PC-9 (cell line): ENCODE results near the gene CBX4. TPM values are rescaled to one million over a fixed set of nuclear protein-coding genes. Genes with fewer than 3 reads are reported as not detected.

Experiments used
- BruUV-seq: library from RNA; stranded (reverse); fragments of 400-500 nt; replicated peaks from 2 replicates; lab custom pipeline; 2021; lab: Mats Ljungman, UMichigan
- CTCF ChIA-PET: fragments of 300-600 bp; sonication (Branson Sonifier 250); formaldehyde crosslinking; loops from one replicate; lab custom pipeline; 2022; ENCODE audit warnings: antibody characterized with exemption; lab: Charles Lee
- POLR2A ChIA-PET: fragments of 300-600 bp; sonication (Branson Sonifier 250); formaldehyde crosslinking; loops from one replicate; lab custom pipeline; 2022; ENCODE audit warnings: antibody characterized with exemption; ENCODE audit not compliant: unreplicated experiment; lab: Charles Lee
- DNase-seq, 2 experiments: peaks; one replicate each; pipeline versions ENCODE4 v3.0.0 to v3.0.0-alpha.2; 2015 to 2022; ENCODE audit warnings: mixed read lengths in 1 of 2
- H2AFZ ChIP-seq: fragments of 200-600 bp; sonication (generic); 2 replicates; pipeline ENCODE4 v1.8.1; 2017; ENCODE audit warnings: antibody characterized with exemption
- H3F3A ChIP-seq: fragments of 200-600 bp; sonication (generic); 2 replicates; pipeline ENCODE4 v1.8.1; 2017; ENCODE audit warnings: antibody characterized with exemption, mild to moderate bottlenecking, low read depth; ENCODE audit not compliant: insufficient read depth
- H3K27ac ChIP-seq: fragments of 200-600 bp; sonication (generic); 2 replicates; pipeline ENCODE4 v1.6.1; 2016; ENCODE audit warnings: mixed run types
- H3K27me3 ChIP-seq: fragments of 200-600 bp; sonication (generic); 2 replicates; pipeline ENCODE4 v1.6.1; 2016; ENCODE audit warnings: low read depth, mixed run types; ENCODE audit not compliant: insufficient read depth
- H3K36me3 ChIP-seq: fragments of 200-600 bp; sonication (generic); 2 replicates; pipeline ENCODE4 v1.6.1; 2016; ENCODE audit warnings: low read depth, mixed run types
- H3K4me1 ChIP-seq: fragments of 200-600 bp; sonication (generic); replicated peaks from 2 replicates; pipeline ENCODE4 v1.6.1; 2016; ENCODE audit warnings: mixed run types; ENCODE audit not compliant: insufficient read depth
- H3K4me2 ChIP-seq: fragments of 200-600 bp; sonication (generic); 2 replicates; pipeline ENCODE4 v1.6.1; 2017; ENCODE audit warnings: mixed run types
- H3K4me3 ChIP-seq: fragments of 200-600 bp; sonication (generic); 2 replicates; pipeline ENCODE4 v1.6.1; 2016; ENCODE audit warnings: mixed run types
- H3K79me2 ChIP-seq: fragments of 200-600 bp; sonication (generic); 2 replicates; pipeline ENCODE4 v1.6.1; 2017; ENCODE audit warnings: low read depth, mixed run types
- H3K9me2 ChIP-seq: fragments of 200-600 bp; sonication (generic); 2 replicates; pipeline ENCODE4 v1.8.1; 2017; ENCODE audit warnings: mild to moderate bottlenecking; ENCODE audit not compliant: insufficient read depth
- H3K9me3 ChIP-seq: fragments of 200-600 bp; sonication (generic); 2 replicates; pipeline ENCODE4 v1.8.1; 2016; ENCODE audit warnings: low read depth; ENCODE audit not compliant: insufficient read depth
- H4K20me1 ChIP-seq: fragments of 200-600 bp; sonication (generic); 2 replicates; pipeline ENCODE4 v1.8.1; 2017; ENCODE audit not compliant: insufficient read depth
- EZH2 ChIP-seq: fragments of 200-600 bp; sonication (generic); IDR thresholded peaks from 2 replicates; pipeline ENCODE4 v1.8.0; 2017; ENCODE audit warnings: antibody characterized with exemption, low read depth
- intact Hi-C: fragments of 100-400 bp; cut with micrococcal nuclease; formaldehyde crosslinking; loops from one replicate; pipeline ENCODE4 v1.10.0; 2022; ENCODE audit not compliant: unreplicated experiment
- total RNA-seq: library from RNA; stranded (reverse); gene quantifications from 2 replicates; pipeline ENCODE4 v1.2.3, GENCODE V29; 2021
- TF ChIP-seq, protein P1 (sequence below): fragments of 200-600 bp; sonication (generic); conservative IDR thresholded peaks from 2 replicates; pipeline ENCODE4 v1.6.1; 2017; ENCODE audit warnings: mixed run types, antibody characterized with exemption, mild to moderate bottlenecking, moderate library complexity

Gene CBX4
- total RNA-seq, 1 experiment from 2014 or later, result 32.0 TPM

DNA sequence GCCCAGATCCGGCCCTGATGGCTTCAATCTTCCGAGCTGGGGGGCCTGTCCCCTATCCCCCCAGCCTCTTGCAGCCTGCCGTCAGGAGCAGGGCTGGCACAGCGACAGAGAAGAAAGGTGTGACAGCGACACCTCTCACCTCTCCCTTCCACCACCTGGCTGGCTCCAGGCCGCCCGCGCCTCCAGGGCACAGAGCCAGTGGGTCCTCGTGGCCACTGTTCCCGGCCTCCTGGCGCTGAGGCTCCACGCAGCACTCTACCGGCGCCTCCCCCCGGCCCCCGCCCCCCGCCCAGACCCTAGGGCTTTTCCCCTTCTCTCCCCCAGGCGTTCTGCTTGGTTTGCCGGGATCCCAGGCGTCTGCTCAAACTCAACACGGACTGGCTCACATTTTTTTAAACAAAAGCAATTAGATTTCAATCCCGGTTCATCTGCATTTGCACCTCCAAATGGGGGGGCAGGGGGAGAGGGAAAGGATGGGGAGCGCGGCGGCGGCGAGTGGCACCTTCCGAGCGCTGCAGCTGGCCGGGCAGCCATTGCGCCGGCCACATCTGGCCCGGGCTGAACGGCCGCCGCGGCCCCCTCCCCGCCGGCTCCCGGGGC is 29.6 kb downstream of the CBX4 start:
- intact Hi-C loops, result loop anchor here (2.0 kb wide), 1 partner anchor 179 kb away; no protein-coding TSS in a partner anchor
- Histone ChIP-seq H3K9me2 (no peaks in the 10 kb centered on the region), H4K20me1 (no peaks in the 10 kb centered on the region), H3K27ac (no peak overlapping the region), H3K4me1 (peaks cover 35% of the 10 kb centered on the region; the same call in 1 of the 2 replicates), H3K4me3 (no peak overlapping the region), H2AFZ (no peak overlapping the region), H3K4me2 (peak overlapping the region; percentile 47; the same call in 1 of the 2 replicates), H3K9me3 (no peaks in the 10 kb centered on the region), H3K27me3 (peaks cover 7% of the 10 kb centered on the region; the same call in 1 of the 2 replicates), H3F3A (peaks cover 17% of the 10 kb centered on the region; the same call in 1 of the 2 replicates), H3K79me2 (no peaks in the 10 kb centered on the region), H3K36me3 (no peaks in the 10 kb centered on the region)
- ChIA-PET POLR2A (no interaction called here), CTCF (interaction anchor here (0.7 kb wide), 1 partner anchor 30 kb away, joined by 9 read pairs; the partner anchor contains the start of gene CBX4)
- TF ChIP-seq, protein P1, sequence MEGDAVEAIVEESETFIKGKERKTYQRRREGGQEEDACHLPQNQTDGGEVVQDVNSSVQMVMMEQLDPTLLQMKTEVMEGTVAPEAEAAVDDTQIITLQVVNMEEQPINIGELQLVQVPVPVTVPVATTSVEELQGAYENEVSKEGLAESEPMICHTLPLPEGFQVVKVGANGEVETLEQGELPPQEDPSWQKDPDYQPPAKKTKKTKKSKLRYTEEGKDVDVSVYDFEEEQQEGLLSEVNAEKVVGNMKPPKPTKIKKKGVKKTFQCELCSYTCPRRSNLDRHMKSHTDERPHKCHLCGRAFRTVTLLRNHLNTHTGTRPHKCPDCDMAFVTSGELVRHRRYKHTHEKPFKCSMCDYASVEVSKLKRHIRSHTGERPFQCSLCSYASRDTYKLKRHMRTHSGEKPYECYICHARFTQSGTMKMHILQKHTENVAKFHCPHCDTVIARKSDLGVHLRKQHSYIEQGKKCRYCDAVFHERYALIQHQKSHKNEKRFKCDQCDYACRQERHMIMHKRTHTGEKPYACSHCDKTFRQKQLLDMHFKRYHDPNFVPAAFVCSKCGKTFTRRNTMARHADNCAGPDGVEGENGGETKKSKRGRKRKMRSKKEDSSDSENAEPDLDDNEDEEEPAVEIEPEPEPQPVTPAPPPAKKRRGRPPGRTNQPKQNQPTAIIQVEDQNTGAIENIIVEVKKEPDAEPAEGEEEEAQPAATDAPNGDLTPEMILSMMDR, result no peak
- no peak for TF ChIP-seq EZH2
- BruUV-seq, result no TSS peak
- no peak for DNase-seq

DNA sequence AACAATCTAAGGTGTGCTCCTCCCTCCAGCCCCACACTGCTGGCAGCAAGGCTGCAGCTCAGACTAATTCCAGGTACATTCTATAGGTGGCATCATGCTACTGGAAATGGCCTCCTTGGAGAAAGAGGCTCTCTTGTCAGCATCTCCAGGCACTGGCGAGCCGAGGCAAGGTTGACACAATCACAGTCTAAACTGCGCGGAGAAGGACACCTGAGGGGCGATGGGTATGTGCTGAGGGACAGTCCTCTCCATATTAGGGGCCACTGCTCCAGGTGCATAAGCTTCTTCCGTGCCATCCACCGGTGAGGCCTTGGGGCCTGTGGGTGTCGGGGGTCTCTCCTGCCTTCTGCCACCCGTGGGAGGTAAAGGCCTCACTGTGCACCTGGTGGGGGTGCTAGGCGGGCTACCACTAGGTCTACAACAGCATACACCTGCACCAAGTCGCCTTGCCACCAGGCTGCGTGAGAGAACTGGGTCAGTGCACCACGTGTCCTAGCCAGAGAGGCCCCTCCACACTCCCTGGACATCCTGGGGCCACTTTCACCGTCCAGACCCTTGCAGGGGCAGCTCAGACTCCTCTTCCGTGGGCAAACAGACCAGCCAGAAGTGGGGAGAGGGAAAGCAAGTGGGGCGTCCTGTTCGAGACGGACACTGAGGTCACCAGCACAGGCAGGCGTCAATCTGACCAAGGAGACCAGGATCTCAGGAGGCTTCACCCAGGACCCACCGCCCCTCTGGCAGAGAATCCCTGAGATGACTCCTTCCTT is 30.3 kb downstream of the CBX4 start:
- Histone ChIP-seq H3K4me1 (peaks cover 29% of the 10 kb centered on the region; the same call in 1 of the 2 replicates), H3K9me2 (no peaks in the 10 kb centered on the region), H3K27ac (no peak overlapping the region), H3K4me3 (no peak overlapping the region), H3K4me2 (no peak overlapping the region), H3K79me2 (no peaks in the 10 kb centered on the region), H3F3A (peaks cover 13% of the 10 kb centered on the region; the same call in 1 of the 2 replicates), H2AFZ (no peak overlapping the region), H4K20me1 (no peaks in the 10 kb centered on the region), H3K36me3 (no peaks in the 10 kb centered on the region), H3K27me3 (peaks cover 10% of the 10 kb centered on the region; the same call in 1 of the 2 replicates), H3K9me3 (no peaks in the 10 kb centered on the region)
- ChIA-PET POLR2A (interaction anchor here (0.6 to 0.7 kb wide), 3 partner anchors 24 to 117 kb away, joined by 5 to 22 read pairs (median 5); no protein-coding TSS in a partner anchor), CTCF (interaction anchor here (0.8 to 1.2 kb wide), 5 partner anchors 31 to 185 kb away, joined by 3 to 4 read pairs (median 3); partner anchors contain the start of gene CBX4)
- DNase-seq, result peak; percentile 61 to 70
- BruUV-seq, result TSS peak; percentile 53
- intact Hi-C loops, result loop anchor here (1.0 to 2.0 kb wide), 2 partner anchors 107 to 180 kb away; no protein-coding TSS in a partner anchor
- TF ChIP-seq EZH2, result no peak
- TF ChIP-seq, protein P1, result peak; percentile 66
